ENCODE measurements around the gene MARCHF6. TPM values are rescaled to one million over a fixed set of nuclear protein-coding genes. Genes with fewer than 3 reads are reported as not detected.
"Not testable (repeated sequence)": the region's sequence is repeated elsewhere in the genome, so short reads cannot be mapped to it uniquely, and the experiment has no call there.

Gene MARCHF6
- total RNA-seq, 2 donors from 2014 or later: 89.5 to 103 TPM

DNA sequence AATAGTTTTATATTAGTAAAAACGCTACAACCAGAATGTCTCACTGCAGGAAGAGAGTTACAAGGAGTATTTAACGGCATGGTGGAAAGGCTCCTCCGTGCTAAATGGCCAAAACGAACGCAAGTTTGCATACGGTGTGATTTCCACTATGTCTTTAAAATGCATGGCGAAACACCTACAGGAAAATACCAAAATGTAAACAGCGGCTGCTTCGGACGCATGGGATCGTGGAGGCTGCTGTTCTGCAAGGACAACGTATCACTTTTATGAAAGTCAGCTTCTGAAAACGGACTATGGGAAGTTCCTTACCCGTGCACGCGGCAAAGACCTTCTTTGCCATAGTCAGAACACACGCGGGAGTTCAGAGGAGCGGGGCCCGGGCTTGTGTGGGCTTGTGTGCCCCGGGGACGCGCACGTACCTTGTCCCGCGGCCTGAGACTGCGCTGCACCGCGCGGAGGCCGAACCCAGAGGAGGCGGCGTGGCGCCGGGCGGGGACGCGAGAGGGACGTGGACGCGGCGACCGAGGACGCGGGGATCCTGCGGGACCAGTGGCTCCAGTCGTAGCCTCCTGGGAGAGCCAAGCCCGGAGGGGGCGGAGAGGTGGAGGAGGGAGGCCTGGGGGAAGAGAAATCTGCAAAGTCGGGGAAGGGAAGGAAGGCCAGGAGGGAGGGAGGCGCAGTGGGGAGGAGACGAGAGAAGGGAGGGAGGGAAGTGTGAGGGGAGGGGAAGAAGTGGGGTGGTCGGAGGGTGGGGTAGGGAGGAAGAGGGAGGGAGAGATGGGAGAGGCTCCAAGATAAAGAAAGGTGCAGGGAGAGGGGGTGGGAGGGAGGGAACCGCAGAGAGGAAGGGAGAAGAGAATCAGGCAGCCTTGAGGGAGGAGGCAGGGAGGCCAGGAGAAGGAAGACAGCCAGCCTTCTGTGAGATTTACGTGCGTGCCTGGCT, 46.0 kb upstream of the MARCHF6 start, which contains the start of gene CMBL:
CMBL (minus strand) TSS at position 697 of the 943 bp plus-strand sequence. CDS start 17,140 bp downstream, outside the sequence.
- Histone ChIP-seq H3K4me1 (peaks cover 0 to 19% of the 10 kb centered on the region in 2 donors), H3K36me3 (no peaks in the 10 kb centered on the region), H3K27me3 (no peaks in the 10 kb centered on the region), H3K9me3 (no peaks in the 10 kb centered on the region), H3K4me3 (peak within 1 kb of the TSS; percentile 67 to 68), H3K27ac (peak within 1 kb of the TSS; percentile 81 to 87)
- TF ChIP-seq, protein P1, sequence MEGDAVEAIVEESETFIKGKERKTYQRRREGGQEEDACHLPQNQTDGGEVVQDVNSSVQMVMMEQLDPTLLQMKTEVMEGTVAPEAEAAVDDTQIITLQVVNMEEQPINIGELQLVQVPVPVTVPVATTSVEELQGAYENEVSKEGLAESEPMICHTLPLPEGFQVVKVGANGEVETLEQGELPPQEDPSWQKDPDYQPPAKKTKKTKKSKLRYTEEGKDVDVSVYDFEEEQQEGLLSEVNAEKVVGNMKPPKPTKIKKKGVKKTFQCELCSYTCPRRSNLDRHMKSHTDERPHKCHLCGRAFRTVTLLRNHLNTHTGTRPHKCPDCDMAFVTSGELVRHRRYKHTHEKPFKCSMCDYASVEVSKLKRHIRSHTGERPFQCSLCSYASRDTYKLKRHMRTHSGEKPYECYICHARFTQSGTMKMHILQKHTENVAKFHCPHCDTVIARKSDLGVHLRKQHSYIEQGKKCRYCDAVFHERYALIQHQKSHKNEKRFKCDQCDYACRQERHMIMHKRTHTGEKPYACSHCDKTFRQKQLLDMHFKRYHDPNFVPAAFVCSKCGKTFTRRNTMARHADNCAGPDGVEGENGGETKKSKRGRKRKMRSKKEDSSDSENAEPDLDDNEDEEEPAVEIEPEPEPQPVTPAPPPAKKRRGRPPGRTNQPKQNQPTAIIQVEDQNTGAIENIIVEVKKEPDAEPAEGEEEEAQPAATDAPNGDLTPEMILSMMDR (IDR thresholded peaks at IDR 0.05): no peak
- no peak for DNase-seq (ENCODE audit: low spot score)

- H3K27me3 ChIP-seq: no peaks in the 10 kb centered on the region
- DNase-seq (ENCODE audit: low spot score): no peak
- no peaks in the 10 kb centered on the region for H3K9me3 ChIP-seq
- peaks cover 0 to 14% of the 10 kb centered on the region in 2 donors for H3K4me1 ChIP-seq
- H3K27ac ChIP-seq: no peak overlapping the region
- no peak overlapping the region for H3K4me3 ChIP-seq
- TF ChIP-seq, protein P1 (IDR thresholded peaks at IDR 0.05): no peak
- no peaks in the 10 kb centered on the region for H3K36me3 ChIP-seq
Observed at GRCh38 chr5:10308844-10309243, 44.7 kb upstream of the MARCHF6 start.

- Histone ChIP-seq H3K27me3 (no peaks in the 10 kb centered on the region), H3K4me1 (peaks cover 0 to 14% of the 10 kb centered on the region in 2 donors), H3K27ac (no peak overlapping the region), H3K4me3 (no peak overlapping the region), H3K9me3 (no peaks in the 10 kb centered on the region), H3K36me3 (no peaks in the 10 kb centered on the region)
- DNase-seq (ENCODE audit: low spot score): no peak
- TF ChIP-seq, protein P1 (IDR thresholded peaks at IDR 0.05): no peak
Observed at GRCh38 chr5:10310066-10310779, 43.3 kb upstream of the MARCHF6 start.

DNA sequence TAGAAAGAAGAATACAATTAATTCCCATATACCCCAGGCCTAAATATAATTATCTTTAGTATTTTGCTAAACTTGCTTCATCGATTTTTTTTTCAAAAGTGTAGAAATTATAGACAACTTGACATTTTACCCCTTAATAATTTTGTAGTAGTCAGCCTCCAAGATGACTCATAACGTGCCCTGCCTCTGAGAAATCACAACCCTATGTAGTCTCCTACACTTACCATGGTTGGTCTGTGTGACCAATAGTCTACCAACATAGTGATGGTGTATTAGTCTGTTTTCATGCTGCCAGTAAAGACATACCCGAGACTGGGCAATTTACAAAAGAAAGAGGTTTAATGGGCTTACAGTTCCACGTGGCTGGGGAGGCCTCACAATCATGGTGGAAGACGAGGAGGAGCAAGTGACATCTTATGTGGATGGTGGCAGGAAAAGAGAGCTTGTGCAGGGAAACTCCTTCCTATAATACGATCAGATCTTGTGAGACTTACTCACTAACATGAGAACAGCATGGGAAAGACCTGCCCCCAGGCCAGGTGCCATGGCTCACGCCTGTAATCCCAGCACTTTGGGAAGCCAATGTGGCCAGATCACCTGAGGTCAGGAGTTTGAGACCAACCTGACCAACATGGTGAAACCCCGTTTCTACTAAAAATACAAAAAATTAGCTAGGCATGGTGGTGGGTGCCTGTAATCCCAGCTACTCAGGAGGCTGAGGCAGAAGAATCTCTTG, 42.5 kb upstream of the MARCHF6 start:
- H3K27ac ChIP-seq; H3K4me3 ChIP-seq; H3K36me3 ChIP-seq; H3K9me3 ChIP-seq; DNase-seq (ENCODE audit: low spot score); H3K27me3 ChIP-seq: not testable (repeated sequence)
- peaks cover 0 to 13% of the 10 kb centered on the region in 2 donors for H3K4me1 ChIP-seq

- Histone ChIP-seq H3K36me3 (no peaks in the 10 kb centered on the region), H3K27me3 (no peaks in the 10 kb centered on the region), H3K9me3 (no peaks in the 10 kb centered on the region), H3K27ac (no peak overlapping the region), H3K4me3 (no peak overlapping the region), H3K4me1 (peaks cover 0 to 5% of the 10 kb centered on the region in 2 donors)
- TF ChIP-seq, protein P1 (IDR thresholded peaks at IDR 0.05): no peak
- no peak for DNase-seq (ENCODE audit: low spot score)
Observed at GRCh38 chr5:10311595-10312425, 41.7 kb upstream of the MARCHF6 start.

Data from right atrium auricular region (tissue), 2 donors.